Measurements from ENCODE around the gene ORC4. TPM values are rescaled to one million over a fixed set of nuclear protein-coding genes. Genes with fewer than 3 reads are reported as not detected.

Gene ORC4
- polyA plus RNA-seq, 1 donor (not counting 4 experiments of a cell fraction or from before 2014, with no cell fraction given): 62.4 TPM

- Histone ChIP-seq H3K79me2 (ENCODE audit: control insufficient read depth, insufficient read depth, low read length) (no peaks in the 10 kb centered on the region), H2AFZ (ENCODE audit: control insufficient read depth, low read length) (no peak overlapping the region), H3K9ac (ENCODE audit: control insufficient read depth, extremely low read depth, insufficient read depth, low read length) (no peak overlapping the region), H3K9me3 (ENCODE audit: control insufficient read depth, low read depth, low read length) (no peaks in the 10 kb centered on the region), H3K4me1 (ENCODE audit: control insufficient read depth, extremely low read depth, insufficient read depth, low read length) (no peaks in the 10 kb centered on the region), H3K27me3 (ENCODE audit: control insufficient read depth, extremely low read depth, insufficient read depth, low read length) (no peaks in the 10 kb centered on the region), H4K20me1 (ENCODE audit: control insufficient read depth, extremely low read depth, insufficient read depth, low read length) (no peaks in the 10 kb centered on the region), H3K9me1 (ENCODE audit: control insufficient read depth, extremely low read depth, insufficient read depth, low read length) (no peaks in the 10 kb centered on the region), H3K27ac (ENCODE audit: control insufficient read depth, insufficient read depth, low read length) (no peak overlapping the region), H3K4me2 (ENCODE audit: control insufficient read depth, extremely low read depth, insufficient read depth, low read depth, low read length) (no peak overlapping the region), H3K4me3 (ENCODE audit: control insufficient read depth in 2 of 3, extremely low read depth in 1 of 3, insufficient read depth in 2 of 3, low read depth in 1 of 3, low read length in 3 of 3) (no peak overlapping the region), H3K36me3 (ENCODE audit: control insufficient read depth in 2 of 2, extremely low read depth in 1 of 2, insufficient read depth in 2 of 2, low read length in 2 of 2) (peaks cover 4% of the 10 kb centered on the region in 2 experiments)
- dilution Hi-C loops (cut with MboI; ENCODE audit: extremely low pct_ligation_motif_present, low sequenced_read_pairs): no loop called here
- FAIRE-seq (peak; percentile 23), DNase-seq (ENCODE audit: low read depth, low spot score) (no peak)
- peak; percentile 48 to 68 (median 61) for TF ChIP-seq CTCF (optimal IDR thresholded peaks at IDR 0.05 in 1 of 3, IDR thresholded peaks at IDR 0.05 in 1 of 3, conservative IDR thresholded peaks at IDR 0.05 in 1 of 3; ENCODE audit: extremely low read depth in 1 of 3, insufficient read depth in 2 of 3, low read length in 3 of 3)
- no peak for TF ChIP-seq EZH2 (IDR thresholded peaks at IDR 0.05; ENCODE audit: low read length)
Measured at GRCh38 chr2:147937744-147938349, 82.7 kb downstream of the ORC4 start.

DNA sequence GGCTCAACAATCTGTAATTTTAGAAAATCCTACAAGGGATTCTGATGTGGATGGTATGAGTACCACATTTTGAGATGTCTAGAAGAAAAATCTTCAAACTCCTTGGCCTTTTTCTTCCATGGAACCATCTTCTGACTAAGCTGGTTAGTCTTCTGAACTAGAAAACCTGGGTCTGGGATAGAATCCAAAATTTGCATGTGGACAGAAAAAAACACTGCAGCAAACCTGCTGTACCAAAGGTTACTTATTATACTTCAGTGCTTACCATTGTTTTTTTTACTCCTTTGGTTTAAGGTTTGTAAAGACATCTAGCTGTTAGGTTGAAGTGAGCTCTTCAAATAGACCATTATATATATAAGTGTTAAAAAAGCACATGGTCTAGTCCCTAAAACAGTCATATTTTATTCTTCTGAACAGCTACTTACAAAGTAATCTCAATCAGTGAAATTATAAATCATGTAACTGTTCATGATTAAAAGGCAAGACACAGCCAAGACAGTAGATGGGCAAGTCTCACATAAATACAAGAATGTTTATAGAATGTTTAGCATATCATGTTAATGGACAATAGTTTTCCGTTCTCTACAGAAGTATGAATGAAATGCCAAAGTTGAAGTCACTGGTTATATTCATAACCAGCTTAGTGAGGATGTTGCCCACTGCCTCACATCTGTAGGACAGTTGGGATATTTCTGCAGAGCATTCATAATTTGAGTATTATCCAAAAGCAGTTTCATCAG lies 85.5 kb downstream of the ORC4 start:
- DNase-seq (ENCODE audit: low read depth, low spot score): no peak
- dilution Hi-C loops (cut with MboI; ENCODE audit: extremely low pct_ligation_motif_present, low sequenced_read_pairs): no loop called here
- H3K36me3 ChIP-seq (ENCODE audit: control insufficient read depth in 2 of 2, extremely low read depth in 1 of 2, insufficient read depth in 2 of 2, low read length in 2 of 2): peaks cover 4% of the 10 kb centered on the region in 2 experiments

More for the DNA sequence above, 85.5 kb downstream of the ORC4 start:
- H4K20me1 ChIP-seq (ENCODE audit: control insufficient read depth, extremely low read depth, insufficient read depth, low read length): no peaks in the 10 kb centered on the region
- no peaks in the 10 kb centered on the region for H3K79me2 ChIP-seq (ENCODE audit: control insufficient read depth, insufficient read depth, low read length)
- H3K4me1 ChIP-seq (ENCODE audit: control insufficient read depth, extremely low read depth, insufficient read depth, low read length): no peaks in the 10 kb centered on the region
- TF ChIP-seq CTCF (optimal IDR thresholded peaks at IDR 0.05 in 1 of 3, IDR thresholded peaks at IDR 0.05 in 1 of 3, conservative IDR thresholded peaks at IDR 0.05 in 1 of 3; ENCODE audit: extremely low read depth in 1 of 3, insufficient read depth in 2 of 3, low read length in 3 of 3) (no peak), EZH2 (IDR thresholded peaks at IDR 0.05; ENCODE audit: low read length) (no peak)
- peak; percentile 13 for FAIRE-seq
- no peaks in the 10 kb centered on the region for H3K9me1 ChIP-seq (ENCODE audit: control insufficient read depth, extremely low read depth, insufficient read depth, low read length)
- no peaks in the 10 kb centered on the region for H3K27me3 ChIP-seq (ENCODE audit: control insufficient read depth, extremely low read depth, insufficient read depth, low read length)
- no peak overlapping the region for H3K27ac ChIP-seq (ENCODE audit: control insufficient read depth, insufficient read depth, low read length)
- no peak overlapping the region for H3K4me2 ChIP-seq (ENCODE audit: control insufficient read depth, extremely low read depth, insufficient read depth, low read depth, low read length)
- no peak overlapping the region for H3K4me3 ChIP-seq (ENCODE audit: control insufficient read depth in 2 of 3, extremely low read depth in 1 of 3, insufficient read depth in 2 of 3, low read depth in 1 of 3, low read length in 3 of 3)
- H2AFZ ChIP-seq (ENCODE audit: control insufficient read depth, low read length): no peak overlapping the region
- H3K9ac ChIP-seq (ENCODE audit: control insufficient read depth, extremely low read depth, insufficient read depth, low read length): no peak overlapping the region
- H3K9me3 ChIP-seq (ENCODE audit: control insufficient read depth, low read depth, low read length): no peaks in the 10 kb centered on the region

Data from keratinocyte (primary cell).